ENCODE data around the gene C12orf76. TPM values are rescaled to one million over a fixed set of nuclear protein-coding genes. Genes with fewer than 3 reads are reported as not detected.
A peak's percentile ranks its signal among the peaks of the same experiment; 100 is the strongest.

Gene C12orf76
- total and polyA plus RNA-seq, 10 of the 15 experiments (the other 5 are each of a cell fraction or from before 2014, with no cell fraction given), result 3.6 to 20.4 (median 10.7) TPM

- TF ChIP-seq STAT1 (conservative IDR thresholded peaks at IDR 0.05), result no peak
- TF ChIP-seq SIN3A (IDR thresholded peaks at IDR 0.05; ENCODE audit: low read depth, low read length), result no peak; the same call in 1 of the 2 replicates
- TF ChIP-seq NRF1 (conservative IDR thresholded peaks at IDR 0.05; ENCODE audit: low read depth, low read length), result peak; percentile 80
- TF ChIP-seq SKIL (IDR thresholded peaks at IDR 0.05; ENCODE audit: low read depth, poor library complexity, severe bottlenecking), result no peak
- TF ChIP-seq ZBTB4 (CRISPR knock-in tag; IDR thresholded peaks at IDR 0.05), result no peak
- TF ChIP-seq HDAC2 (IDR thresholded peaks at IDR 0.05), result no peak
- peak; percentile 84 for TF ChIP-seq LARP7 (IDR thresholded peaks at IDR 0.05)
- TF ChIP-seq SMC3 (IDR thresholded peaks at IDR 0.05; ENCODE audit: borderline replicate concordance, low read length), result no peak
- TF ChIP-seq RB1 (IDR thresholded peaks at IDR 0.05; ENCODE audit: borderline replicate concordance), result no peak
- TF ChIP-seq RAD51 (IDR thresholded peaks at IDR 0.05), result peak; percentile 96
- TF ChIP-seq TARDBP (IDR thresholded peaks at IDR 0.05; ENCODE audit: borderline replicate concordance), result no peak
- TF ChIP-seq ZBTB40 (IDR thresholded peaks at IDR 0.05; ENCODE audit: borderline replicate concordance), result peak; percentile 77
- 0 out of 2 replicates have a peak, but pooled peaks have one; percentile 57 for TF ChIP-seq POLR2AphosphoS2 (IDR thresholded peaks at IDR 0.05; ENCODE audit: low read depth, low read length)
- TF ChIP-seq POLR2A (IDR thresholded peaks at IDR 0.05; ENCODE audit: low read depth, low read length), result peak; percentile 89
- TF ChIP-seq TCF3 (IDR thresholded peaks at IDR 0.05; ENCODE audit: borderline replicate concordance, insufficient read depth, low read depth, low read length), result 0 out of 2 replicates have a peak, but pooled peaks have one; percentile 57
- TF ChIP-seq MTA3 (IDR thresholded peaks at IDR 0.05; ENCODE audit: borderline replicate concordance, low read length), result no peak; the same call in 1 of the 2 replicates
- peak; percentile 26; the same call in 1 of the 2 replicates for TF ChIP-seq PML (IDR thresholded peaks at IDR 0.05; ENCODE audit: low read length)
Observed at GRCh38 chr12:109995686-109996482, 52.4 kb downstream of the C12orf76 start, which contains the start of gene GIT2 (continued).

Data from GM12878 (cell line).